ENCODE results near the gene C20orf96.
"Not testable (repeated sequence)": the region's sequence is repeated elsewhere in the genome, so short reads cannot be mapped to it uniquely, and the experiment has no call there.

The C20orf96 gene, protein sequence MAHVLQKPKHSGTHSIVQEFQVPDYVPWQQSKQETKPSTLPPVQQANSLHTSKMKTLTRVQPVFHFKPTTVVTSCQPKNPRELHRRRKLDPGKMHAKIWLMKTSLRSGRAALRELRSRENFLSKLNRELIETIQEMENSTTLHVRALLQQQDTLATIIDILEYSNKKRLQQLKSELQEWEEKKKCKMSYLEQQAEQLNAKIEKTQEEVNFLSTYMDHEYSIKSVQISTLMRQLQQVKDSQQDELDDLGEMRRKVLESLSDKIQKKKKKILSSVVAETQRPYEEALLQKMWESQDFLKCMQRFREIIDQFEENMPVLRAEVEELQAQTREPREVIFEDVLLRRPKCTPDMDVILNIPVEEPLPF

DNA sequence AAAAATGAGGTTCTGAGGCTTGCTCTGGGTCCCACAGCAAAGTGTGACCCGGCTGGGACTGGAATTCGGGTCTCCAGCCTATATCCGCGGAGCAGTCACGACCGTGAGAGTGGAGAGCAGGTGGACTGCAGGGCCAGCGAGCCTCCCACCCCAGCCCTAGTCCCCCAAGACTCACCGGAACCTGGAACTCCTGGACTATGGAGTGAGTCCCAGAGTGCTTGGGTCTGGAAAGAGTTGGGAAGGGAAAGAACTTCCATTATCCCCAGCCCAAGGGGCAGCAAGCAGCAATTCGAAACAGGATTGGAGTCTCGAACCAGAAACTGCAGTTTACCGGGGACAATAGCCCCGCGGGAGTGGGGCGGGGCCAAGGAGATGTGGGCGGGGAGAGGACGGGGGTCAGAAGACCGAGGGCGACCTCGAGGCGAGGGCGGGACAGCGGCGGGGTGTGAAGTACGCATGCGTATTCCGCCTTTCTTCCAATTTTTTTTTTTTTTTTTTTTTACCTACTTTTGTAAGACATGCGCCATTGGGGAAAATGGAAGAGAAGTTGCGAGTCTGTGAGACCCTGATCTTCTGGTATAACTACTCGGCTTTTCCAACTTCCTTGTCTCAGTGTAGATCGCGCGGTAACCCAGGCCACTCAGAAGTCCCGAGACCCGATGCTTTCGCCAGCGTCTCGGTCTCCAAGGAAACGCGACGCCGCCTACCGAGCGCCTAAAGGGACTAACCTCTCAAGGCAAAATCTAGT, at the start of gene C20orf96:
TSS of gene C20orf96 (minus strand) at position 667 of the 748 bp plus-strand sequence. CDS start at position 527, 140 bp downstream.
- DNase-seq (ENCODE audit: low read depth), result peak; percentile 72

DNA sequence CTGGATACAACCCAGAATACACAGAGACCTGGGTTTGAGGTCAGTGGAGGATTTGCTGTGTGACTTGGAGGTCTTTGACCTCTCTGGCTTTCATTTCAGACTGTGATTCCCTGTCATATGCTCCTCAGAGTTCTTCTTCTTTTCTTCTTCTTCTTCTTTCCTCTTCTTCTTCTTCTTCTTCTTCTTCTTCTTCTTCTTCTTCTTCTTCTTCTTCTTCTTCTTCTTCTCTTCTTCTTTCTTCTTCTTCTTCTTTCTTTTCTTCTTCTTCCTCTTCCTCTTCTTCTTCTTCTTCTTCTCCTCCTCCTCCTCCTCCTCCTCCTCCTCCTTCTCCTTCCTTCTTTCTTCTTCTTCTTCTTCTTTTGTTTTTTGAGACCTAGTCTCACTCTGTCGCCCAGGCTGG, 45.5 kb upstream of the C20orf96 start:
- not testable (repeated sequence) for DNase-seq (ENCODE audit: low read depth)

DNA sequence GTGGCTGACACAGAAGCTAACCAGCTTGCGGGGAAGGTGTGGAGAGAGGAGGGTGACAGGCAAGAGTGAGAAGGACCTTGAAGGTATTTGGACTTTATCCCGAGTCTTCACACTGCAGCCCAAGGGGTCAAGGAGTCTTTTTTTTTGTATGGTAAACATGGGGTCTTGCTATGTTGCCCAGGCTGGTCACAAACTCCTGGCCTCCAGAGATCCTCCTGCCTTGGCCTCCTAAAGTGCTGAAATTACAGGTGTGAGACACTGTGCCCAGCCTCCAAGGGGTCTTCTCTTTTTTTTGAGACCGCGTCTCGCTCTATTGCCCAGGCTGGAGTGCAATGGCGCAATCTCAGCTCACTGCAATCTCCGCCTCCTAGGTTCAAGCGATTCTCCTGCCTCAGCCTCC, 44.0 kb upstream of the C20orf96 start:
- DNase-seq (ENCODE audit: low read depth), result no peak

DNA sequence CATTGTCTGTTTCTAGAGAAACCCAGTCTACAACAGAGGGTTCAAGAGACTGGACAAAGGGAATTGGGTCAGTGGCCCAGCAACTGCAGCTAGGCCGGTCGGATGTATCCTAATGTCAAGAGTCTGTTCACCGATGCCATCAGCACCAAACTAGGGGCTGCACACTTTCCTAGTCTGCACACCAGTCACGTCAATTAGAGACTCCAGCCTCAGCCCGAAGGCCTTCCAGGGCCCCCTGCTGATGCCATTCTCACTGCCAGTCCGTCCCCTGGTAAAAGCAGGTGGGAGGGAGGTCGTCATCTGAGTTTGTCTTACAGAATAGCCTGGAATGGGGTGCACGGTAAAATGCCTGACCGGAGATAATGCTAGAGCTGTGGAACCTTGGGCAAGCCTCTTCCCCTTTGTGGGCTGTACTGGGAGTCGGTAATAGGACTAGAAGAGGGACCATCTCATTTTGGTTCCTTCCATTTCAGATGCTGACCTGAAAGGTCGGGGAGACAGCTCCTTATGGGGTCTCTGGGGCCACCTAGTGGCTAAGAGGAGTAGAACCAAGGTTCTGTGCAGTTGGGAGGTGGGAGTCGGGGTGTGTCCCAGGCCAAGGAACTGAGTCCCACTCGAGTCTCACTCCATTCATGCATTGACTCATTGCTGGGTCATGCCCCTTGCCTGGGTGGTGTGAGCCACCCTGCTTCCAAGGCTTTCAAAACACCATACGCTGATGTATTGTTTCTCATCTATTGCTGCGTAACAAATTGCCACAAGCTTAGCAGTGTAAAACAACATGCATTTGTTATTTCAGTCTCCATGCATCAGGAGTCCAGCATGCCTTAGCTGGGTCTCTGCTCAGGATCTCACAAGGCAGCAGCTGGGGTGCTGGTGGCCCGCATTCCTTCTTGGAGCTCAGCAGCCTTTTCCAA, 39.9 kb upstream of the C20orf96 start:
- no peak for DNase-seq (ENCODE audit: low read depth)

DNA sequence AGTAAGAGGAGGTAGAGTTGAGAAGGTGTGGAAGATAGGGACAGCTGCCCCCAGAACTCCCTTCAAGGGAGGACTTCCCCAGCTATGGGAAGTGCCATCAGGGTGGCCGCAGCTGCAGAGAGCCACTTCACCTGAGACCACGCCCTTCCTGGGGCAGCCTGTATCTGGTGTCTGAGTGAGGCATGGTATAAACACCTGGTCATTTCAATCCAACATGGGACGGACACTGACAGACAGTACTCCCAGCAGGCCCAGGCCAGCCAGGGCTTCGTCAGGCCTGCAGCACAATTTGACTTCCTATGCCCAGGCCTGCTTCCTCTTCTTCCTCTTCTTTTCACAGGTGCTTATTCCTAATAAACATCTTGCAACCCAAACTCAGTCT, 39.3 kb upstream of the C20orf96 start:
- DNase-seq (ENCODE audit: low read depth), result no peak

DNA sequence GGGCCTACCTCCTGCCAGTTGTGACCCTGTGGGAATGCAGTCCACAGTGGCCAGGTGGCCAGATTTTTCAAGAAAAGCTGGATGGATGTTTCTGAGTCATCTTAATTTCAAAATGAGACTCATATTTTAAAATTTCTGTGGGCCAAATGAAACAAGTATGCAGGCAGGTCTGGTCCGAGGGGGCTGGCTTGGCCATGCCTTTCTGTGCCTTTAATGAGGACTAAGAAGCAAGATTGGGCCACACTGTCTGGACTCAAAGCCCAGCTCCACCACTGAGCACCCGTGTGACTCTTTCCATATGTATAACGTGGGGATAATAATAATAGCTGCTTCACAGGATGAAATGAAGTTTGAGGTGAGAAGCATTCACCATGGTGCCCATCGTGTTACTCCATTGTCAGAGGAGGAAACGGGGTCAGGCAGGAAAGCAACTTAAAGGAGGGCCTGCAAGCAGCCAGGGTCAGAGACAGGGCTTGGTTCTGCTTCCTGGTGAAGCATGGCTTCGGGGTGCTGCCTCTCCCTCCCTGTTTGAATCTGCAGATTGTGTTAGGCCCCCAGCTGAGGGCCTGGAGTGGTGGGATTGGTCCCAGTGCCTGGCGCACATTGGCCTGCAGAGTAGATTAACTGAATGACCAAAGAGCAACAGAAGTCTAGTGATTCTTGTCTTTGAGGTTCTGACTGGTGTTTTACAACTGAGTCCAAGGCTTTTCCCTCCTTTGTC, 38.6 kb upstream of the C20orf96 start:
- DNase-seq (ENCODE audit: low read depth), result no peak

DNA sequence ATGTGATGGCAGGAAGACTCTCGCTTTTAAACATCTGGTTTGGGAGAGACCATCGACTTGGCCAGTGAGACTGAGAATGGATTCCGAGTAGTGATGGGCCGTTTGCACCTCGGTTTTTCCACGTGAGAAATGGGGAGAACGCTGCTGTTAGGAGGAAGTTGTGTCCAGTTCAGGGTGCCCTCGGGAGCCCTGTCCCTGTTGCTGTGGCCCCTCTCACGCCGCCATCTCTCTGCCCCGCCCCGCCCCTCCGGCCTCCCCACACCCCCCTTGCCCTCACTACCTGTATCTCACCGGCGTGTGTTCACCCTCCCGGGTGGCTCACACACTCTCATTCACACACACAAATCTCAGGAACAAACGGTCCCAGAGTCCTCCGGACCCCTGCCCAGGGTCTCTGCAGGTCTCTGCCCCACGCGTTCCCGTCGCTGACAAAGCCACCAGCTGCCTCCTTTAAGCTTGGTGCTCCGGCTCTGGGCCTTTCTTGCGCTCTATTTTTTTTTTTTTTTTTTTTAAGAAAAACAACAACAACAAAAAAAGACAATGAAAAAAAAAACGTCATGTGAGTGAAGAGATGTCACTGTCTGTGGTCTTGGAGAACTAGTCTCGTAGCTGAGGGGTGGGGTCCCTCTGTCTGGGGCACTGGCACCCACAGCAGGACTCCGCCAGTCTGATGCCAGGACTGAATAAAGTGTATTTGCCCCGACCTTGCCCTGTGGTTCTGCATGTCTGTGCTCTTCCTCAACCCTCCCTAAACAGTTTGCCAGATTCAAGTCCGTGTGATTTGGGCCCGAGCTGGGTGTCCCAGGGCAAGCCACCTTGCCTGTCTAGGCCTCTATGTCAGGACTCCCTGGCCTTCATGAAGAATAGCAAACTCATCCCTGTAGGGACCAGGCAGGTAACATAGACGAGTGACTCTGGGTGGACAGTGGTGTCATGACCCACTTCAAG, 37.8 kb upstream of the C20orf96 start:
- DNase-seq (ENCODE audit: low read depth), result no peak

DNA sequence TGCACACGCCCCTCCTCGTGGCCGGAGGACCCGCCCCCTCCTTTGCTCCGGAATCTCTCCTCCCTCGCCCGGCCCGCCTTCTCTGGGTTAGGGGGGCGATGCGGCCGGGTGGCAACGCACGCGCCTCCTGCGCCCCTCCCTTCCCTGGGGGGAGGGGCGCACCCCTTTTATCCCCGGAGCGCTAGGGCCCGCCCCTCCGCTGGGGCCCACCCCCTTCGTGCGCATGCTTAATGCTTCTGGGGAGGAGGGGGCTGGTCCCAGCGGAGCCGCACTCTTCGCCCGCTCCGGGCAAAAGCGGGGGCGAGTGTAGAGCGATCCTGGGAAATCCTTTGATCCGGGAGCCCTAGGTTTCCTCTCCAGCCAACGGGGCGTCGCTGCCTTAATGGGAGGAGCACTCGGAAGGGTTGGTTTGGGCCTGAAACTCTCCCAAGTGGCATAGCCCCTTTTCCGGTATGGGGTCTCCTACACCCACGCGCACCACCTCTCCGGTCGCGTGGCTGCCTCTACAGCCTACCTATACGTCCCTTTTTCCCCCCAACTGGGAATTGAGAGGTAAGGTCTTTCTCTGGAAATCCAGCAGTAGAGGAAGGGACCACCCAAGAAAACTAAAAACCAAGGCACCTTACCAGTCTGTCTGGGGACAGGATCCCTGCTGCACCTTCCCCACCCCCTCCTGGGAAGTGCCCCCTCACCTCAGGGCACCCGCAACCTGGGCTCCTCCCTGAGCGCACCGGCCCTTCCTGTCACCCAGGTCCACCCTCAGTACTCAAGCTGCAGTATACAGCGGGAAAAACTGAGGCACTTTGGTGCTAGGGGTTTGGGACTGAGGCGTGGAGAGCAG, 36.9 kb upstream of the C20orf96 start:
- peak; percentile 45 for DNase-seq (ENCODE audit: low read depth)

DNA sequence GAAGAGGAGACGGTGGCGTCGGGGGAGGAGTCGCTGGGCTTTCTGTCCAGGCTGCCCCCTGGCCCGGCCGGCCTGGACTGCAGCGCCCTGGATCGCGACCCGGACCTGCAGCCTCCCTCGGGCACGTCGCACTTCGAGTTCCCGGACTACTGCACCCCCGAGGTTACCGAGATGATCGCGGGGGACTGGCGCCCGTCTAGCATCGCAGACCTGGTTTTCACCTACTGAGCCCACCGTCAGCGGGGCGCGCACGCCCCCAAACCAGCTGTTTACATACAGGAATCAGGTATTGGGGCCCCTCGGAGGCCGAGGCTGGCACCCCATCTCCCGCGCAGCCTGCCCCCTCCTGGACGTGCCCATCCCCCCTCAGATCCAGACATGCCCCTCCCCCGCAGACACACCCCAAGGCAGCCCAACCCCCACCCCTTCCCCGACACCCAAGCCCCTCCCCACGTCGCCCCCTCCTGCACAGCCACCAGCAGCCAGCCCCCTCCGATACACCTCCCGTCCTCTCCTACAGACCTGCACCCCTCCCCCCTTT, 36.2 kb upstream of the C20orf96 start:
- DNase-seq (ENCODE audit: low read depth), result no peak

DNA sequence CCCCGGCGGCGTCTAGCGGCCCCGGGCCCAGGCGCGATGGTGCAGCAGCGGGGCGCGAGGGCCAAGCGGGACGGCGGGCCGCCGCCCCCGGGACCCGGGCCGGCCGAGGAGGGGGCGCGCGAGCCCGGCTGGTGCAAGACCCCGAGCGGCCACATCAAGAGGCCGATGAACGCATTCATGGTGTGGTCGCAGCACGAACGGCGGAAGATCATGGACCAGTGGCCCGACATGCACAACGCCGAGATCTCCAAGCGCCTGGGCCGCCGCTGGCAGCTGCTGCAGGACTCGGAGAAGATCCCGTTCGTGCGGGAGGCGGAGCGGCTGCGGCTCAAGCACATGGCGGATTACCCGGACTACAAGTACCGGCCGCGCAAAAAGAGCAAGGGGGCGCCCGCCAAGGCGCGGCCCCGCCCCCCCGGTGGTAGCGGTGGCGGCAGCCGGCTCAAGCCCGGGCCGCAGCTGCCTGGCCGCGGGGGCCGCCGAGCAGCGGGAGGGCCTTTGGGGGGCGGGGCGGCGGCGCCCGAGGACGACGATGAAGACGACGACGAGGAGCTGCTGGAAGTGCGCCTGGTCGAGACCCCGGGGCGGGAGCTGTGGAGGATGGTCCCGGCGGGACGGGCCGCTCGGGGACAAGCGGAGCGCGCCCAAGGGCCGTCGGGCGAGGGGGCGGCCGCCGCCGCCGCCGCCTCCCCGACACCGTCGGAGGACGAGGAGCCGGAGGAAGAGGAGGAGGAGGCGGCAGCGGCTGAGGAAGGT, 35.5 kb upstream of the C20orf96 start:
- DNase-seq (ENCODE audit: low read depth), result no peak

DNA sequence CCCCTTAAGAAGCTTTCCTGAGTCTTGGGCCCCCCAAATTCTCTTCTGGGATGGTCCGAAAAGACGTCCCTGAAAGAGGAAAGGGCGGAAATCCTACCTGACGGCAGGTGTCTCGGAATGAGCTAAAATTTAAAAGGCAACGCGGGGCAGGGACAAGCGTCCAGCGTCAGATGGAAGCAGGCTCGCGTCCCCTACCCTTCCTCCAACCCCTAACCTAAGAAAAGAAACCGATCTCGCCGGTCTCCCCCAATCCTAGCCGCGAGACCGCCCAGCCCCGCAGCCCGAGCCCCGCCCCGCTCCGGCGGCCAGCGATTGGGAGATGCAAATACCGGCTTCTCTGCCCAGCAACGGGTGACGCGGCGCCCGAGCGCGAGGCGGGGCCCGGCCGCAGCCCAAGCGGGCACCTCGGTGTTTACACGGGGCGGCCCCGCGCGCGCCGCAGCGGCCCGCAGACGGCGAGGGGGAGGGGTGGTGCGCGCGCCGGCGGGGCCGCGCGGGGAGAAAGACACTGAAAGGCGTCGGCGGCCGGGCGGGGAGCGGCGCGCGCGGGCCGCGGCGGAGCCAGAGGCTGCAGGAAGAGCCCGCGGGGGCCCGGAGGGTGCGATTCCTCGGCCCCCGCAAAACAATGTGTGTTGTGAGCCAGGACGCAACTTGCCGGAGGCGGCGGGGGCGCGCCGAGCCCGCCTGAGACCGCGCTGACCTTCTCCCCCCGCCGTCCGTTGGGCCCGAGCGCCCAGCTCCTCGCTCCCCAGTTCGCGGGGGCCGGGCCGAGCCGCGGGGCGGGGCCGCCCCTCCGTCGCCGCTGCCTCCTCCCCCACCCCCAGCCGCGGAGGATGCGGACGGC, 34.7 kb upstream of the C20orf96 start, which contains the start of gene SOX12:
TSS of gene SOX12 (plus strand) at position 508 of the 844 bp plus-strand sequence. CDS start 373 bp downstream, outside the sequence.
- peak; percentile 96 for DNase-seq (ENCODE audit: low read depth)

DNA sequence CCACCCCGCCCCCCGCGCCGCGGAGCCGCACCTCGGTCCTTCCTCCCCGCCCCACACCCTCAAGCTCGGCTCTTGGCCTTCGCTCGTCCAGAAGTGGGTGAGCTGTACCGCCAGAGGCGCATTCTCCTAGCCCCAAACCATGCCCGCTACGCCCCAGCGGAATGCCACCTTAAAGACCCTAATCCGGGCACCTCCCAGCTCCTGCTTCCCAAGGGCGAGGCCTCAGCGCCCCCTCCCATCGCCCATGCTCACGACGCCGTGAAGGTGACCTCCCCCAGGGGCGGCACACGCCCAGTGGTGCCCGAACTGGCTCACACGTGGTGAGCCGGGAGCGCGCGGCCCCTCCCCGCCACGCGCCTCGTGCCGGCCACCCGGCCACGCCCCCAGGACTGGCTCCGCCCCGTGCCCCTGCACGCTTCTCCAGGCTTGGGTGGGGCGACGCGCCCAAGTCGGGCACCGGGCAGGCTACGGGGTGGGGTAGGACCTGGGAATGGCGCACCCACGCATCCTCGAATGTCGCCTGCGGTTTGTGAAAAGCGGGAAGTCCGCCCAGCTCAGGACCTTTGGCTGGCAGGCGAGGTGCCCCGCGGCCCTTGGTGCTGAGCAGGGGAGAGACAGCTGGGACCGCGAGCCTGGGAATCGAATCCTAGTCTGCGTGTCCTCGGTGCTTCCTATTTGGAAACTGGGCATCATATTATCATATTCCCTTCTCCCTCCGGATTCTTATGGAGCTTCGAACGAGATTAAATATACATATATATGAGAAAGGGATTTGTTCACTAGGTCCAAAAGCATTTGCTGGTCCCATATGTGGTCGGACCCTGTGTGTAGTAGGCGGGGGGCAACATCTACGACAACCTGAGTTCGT, 33.9 kb upstream of the C20orf96 start:
- peak; percentile 79 for DNase-seq (ENCODE audit: low read depth)

DNA sequence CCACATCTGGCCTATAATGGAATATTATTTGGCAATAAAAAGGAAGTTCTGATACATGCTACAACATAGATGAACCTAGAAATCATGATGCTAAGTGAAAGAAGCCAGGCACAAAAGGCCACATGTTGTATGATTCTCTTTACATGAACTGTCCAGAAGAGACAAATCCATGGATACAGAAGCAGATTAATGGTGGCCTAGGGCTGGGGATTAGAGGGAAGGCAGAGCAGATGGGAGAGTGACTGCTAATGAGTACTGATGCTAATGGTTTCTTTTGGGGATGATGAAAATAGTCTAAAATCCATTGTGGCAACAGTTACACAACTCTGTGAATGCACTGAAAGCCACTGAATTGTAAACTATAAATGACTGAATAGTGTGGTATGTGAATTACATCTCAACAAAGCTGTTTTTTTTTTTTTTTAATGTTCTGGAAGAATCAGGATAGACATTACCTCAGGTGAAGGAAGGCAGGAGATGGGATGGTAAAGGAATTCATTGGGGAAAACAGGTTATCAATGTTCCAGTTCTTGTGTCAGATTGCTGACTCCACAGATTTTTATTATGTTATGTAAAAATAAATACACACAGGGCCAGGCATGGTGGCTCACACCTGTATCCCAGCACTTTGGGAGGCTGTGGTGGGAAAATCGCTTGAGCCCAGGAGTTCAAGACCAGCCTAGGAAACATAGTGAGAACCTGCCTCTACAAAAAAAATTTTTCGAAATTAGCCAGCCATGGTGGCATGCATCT, 25.9 kb upstream of the C20orf96 start:
- DNase-seq (ENCODE audit: low read depth), result no peak

DNA sequence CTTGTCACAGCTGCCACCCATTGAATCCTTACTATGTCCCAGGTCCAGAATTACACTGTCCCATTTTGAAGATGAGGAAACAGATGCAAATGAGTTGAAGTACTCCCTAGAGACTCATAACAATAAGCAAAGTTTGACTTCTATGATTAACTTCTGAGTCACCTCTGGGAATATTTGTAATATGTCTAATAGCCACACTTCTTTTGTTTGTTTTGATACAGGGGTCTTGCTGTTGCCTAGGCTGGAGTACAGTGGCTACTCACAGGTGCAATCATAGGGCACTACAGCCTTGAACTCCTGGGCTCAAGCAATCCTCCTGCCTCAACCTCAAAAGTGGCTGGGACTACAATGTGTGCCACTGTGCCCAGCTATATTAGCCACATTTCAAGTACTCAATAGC, 23.4 kb upstream of the C20orf96 start:
- no peak for DNase-seq (ENCODE audit: low read depth)

DNA sequence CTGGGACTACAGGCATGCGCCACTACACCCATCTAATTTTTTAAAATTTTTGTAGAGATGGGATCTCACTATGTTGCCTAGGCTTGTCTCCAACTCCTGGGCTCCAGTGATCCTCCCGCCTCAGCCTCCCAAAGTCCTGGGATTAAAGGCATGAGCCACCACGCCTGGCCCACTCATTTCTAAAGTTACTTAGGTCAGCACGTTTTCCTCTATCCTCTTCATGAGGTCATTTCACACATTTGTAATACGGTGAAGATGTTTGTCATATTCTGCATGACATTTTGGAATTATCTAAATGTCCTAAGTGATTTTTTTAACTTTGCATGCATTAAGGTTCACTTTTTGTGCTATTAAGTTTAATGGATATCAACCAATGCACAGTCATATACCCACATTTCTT, 22.9 kb upstream of the C20orf96 start:
- no peak for DNase-seq (ENCODE audit: low read depth)

DNA sequence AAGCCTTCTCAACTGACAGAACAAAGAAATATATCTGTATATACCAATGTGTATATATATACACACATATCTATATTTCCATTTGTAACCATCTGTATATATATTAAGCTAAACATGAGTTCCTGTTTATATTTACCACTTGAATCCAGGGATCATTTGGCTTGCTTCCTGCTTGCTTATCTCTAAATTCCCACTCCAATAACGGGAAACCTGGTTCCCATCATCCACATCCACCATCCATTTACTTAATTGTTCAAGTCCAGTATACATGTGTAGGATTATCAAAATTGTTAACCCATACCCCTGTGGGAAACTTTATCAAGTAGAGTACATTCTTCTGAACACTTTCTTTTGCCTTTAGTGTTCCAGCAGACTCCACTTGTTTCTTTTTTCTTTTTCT, 22.3 kb upstream of the C20orf96 start:
- DNase-seq (ENCODE audit: low read depth), result no peak

Measured in stimulated activated CD8-positive, alpha-beta memory T cell treated with anti-CD3 and anti-CD28 coated beads, Interleukin-15, amount 100 ng/mL, for 1 hour (primary cell).